Testis (tissue), 2 donors: ENCODE measurements around the gene OR4N2.
"Not testable (repeated sequence)": the region's sequence is repeated elsewhere in the genome, so short reads cannot be mapped to it uniquely, and the experiment has no call there.

Source experiments
- POLR2A ChIP-seq: fragments of 450-650 bp; IDR thresholded peaks from one replicate; pipeline ENCODE4 v1.6.1; 2017; ENCODE audit warnings: antibody characterized with exemption, mild to moderate bottlenecking, moderate library complexity
- TF ChIP-seq, protein P1 (sequence below), 3 experiments: fragments of 450-650 bp in 2 of 3; fragments of 200-600 bp in 1 of 3; sonication (generic) in 1 of 3; IDR thresholded peaks; one replicate each; pipeline ENCODE4 v1.5.1; 2016 to 2019; ENCODE audit warnings: antibody characterized with exemption in 3 of 3, mild to moderate bottlenecking in 2 of 3, moderate library complexity in 1 of 3

DNA sequence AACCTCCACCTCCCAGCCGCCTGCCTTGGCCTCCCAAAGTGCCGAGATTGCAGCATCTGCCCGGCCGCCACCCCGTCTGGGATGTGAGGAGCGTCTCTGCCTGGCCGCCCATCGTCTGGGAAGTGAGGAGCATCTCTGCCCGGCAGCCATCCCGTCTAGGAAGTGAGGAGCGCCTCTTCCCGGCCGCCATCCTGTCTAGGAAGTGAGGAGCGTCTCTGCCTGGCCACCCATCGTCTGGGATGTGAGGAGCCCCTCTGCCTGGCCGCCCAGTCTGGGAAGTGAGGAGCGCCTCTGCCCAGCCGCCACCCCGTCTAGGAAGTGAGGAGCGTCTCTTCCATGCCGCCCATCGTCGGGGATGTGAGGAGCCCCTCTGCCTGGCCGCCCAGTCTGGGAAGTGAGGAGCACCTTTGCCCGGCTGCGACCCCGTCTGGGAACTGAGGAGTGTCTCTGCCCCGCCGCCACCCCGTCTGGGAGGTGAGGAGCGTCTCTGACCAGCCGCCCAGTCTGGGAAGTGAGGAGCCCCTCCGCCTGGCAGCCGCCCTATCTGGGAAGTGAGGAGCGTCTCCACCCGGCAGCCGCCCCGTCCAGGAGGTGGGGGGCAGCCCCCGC, 62.6 kb downstream of the OR4N2 start:
- TF ChIP-seq, protein P1, sequence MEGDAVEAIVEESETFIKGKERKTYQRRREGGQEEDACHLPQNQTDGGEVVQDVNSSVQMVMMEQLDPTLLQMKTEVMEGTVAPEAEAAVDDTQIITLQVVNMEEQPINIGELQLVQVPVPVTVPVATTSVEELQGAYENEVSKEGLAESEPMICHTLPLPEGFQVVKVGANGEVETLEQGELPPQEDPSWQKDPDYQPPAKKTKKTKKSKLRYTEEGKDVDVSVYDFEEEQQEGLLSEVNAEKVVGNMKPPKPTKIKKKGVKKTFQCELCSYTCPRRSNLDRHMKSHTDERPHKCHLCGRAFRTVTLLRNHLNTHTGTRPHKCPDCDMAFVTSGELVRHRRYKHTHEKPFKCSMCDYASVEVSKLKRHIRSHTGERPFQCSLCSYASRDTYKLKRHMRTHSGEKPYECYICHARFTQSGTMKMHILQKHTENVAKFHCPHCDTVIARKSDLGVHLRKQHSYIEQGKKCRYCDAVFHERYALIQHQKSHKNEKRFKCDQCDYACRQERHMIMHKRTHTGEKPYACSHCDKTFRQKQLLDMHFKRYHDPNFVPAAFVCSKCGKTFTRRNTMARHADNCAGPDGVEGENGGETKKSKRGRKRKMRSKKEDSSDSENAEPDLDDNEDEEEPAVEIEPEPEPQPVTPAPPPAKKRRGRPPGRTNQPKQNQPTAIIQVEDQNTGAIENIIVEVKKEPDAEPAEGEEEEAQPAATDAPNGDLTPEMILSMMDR (IDR thresholded peaks at IDR 0.05) = not testable (repeated sequence)
- not testable (repeated sequence) for TF ChIP-seq POLR2A
